ENCODE results near the gene PLK5. TPM values are rescaled to one million over a fixed set of nuclear protein-coding genes. Genes with fewer than 3 reads are reported as not detected.

PLK5 gene
- total RNA-seq, 1 donor from 2014 or later: 0.09 TPM

DNA sequence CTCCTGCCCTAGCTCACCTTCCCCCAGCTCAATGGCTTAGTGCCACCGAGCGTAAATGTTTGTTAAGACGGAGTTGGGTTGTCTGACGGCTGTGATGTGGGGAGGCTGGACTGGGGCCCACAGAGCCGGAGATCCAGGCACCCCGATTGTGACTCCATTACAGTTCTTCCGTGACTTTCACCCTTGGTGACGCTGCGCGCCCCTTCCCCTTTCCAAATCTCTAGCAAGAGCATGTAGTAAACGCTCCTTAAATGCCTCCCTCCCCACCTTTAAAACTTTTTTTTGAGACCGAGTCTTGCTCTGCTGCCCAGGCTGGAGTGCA is 32.1 kb upstream of the PLK5 start:
- peak overlapping the region; percentile 91 for H3K4me2 ChIP-seq (ENCODE audit: low read length)
- no peaks in the 10 kb centered on the region for H4K20me1 ChIP-seq (ENCODE audit: insufficient read depth, low read length)
- Mint-ChIP-seq H3K27me3 (ENCODE audit: low read depth, unreplicated experiment) (peaks cover 14% of the 10 kb centered on the region), H3K27ac (ENCODE audit: unreplicated experiment) (no peak overlapping the region), H3K4me1 (ENCODE audit: low read depth, unreplicated experiment) (peaks cover 3% of the 10 kb centered on the region), H3K9me3 (ENCODE audit: unreplicated experiment) (no peaks in the 10 kb centered on the region), H3K36me3 (ENCODE audit: low read depth, unreplicated experiment) (peaks cover 2% of the 10 kb centered on the region), H3K4me3 (ENCODE audit: unreplicated experiment) (peak overlapping the region; percentile 79)
- TF ChIP-seq, protein P1, sequence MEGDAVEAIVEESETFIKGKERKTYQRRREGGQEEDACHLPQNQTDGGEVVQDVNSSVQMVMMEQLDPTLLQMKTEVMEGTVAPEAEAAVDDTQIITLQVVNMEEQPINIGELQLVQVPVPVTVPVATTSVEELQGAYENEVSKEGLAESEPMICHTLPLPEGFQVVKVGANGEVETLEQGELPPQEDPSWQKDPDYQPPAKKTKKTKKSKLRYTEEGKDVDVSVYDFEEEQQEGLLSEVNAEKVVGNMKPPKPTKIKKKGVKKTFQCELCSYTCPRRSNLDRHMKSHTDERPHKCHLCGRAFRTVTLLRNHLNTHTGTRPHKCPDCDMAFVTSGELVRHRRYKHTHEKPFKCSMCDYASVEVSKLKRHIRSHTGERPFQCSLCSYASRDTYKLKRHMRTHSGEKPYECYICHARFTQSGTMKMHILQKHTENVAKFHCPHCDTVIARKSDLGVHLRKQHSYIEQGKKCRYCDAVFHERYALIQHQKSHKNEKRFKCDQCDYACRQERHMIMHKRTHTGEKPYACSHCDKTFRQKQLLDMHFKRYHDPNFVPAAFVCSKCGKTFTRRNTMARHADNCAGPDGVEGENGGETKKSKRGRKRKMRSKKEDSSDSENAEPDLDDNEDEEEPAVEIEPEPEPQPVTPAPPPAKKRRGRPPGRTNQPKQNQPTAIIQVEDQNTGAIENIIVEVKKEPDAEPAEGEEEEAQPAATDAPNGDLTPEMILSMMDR (IDR thresholded peaks at IDR 0.05; ENCODE audit: insufficient read depth, low read depth, low read length): no peak
- no peak for TF ChIP-seq EZH2 (IDR thresholded peaks at IDR 0.05; ENCODE audit: insufficient read depth, low read length)
- no peaks in the 10 kb centered on the region for H3K79me2 ChIP-seq (ENCODE audit: insufficient read depth, low read length)
- no peak overlapping the region for H3K27ac ChIP-seq (ENCODE audit: low read depth, low read length)
- FAIRE-seq (no peak), DNase-seq (ENCODE audit: low read depth) (no peak)
- H3K9ac ChIP-seq (ENCODE audit: low read length): peak overlapping the region; percentile 18
- H3K36me3 ChIP-seq (ENCODE audit: insufficient read depth, low read length): no peaks in the 10 kb centered on the region
- no peaks in the 10 kb centered on the region for H3K9me3 ChIP-seq (ENCODE audit: insufficient read depth, low read depth, low read length)
- H3K27me3 ChIP-seq (ENCODE audit: insufficient read depth, low read length): peaks cover 5% of the 10 kb centered on the region
- no peak overlapping the region for H3K4me3 ChIP-seq (ENCODE audit: insufficient read depth, low read depth, low read length)
- H2AFZ ChIP-seq (ENCODE audit: low read depth, low read length): no peak overlapping the region
- peaks cover 15% of the 10 kb centered on the region for H3K4me1 ChIP-seq (ENCODE audit: insufficient read depth, low read length)

DNA sequence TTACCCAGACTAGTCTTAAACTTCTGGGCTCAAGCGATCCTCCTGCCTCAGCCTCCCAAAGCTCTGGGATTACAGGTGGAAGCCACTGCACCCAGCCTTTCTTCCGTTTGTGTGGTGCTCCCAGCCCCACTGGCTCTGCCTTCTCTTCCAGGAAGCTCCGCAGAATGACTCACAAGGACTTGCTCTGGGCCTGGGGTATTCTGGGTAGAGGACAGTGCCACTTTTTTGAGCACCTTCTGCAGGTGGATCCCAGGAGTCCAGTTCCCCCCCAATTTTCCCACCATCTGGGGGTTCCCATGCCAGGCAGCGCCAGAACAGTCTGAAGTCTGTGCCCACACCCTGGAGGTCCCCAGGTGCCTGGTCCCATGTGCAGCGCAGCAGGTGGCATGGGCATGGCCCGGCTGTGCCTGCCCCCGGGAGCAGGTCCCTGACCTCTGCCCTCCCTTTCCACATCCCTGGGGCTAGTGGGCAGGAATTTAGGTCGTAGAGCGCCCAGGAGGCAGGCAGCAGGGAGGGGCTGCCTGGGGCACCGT is 31.3 kb upstream of the PLK5 start:
- no peaks in the 10 kb centered on the region for H3K9me3 Mint-ChIP-seq (ENCODE audit: unreplicated experiment)
- Histone ChIP-seq H4K20me1 (ENCODE audit: insufficient read depth, low read length) (no peaks in the 10 kb centered on the region), H3K9ac (ENCODE audit: low read length) (no peak overlapping the region), H3K27me3 (ENCODE audit: insufficient read depth, low read length) (peaks cover 5% of the 10 kb centered on the region), H2AFZ (ENCODE audit: low read depth, low read length) (no peak overlapping the region), H3K9me3 (ENCODE audit: insufficient read depth, low read depth, low read length) (no peaks in the 10 kb centered on the region), H3K79me2 (ENCODE audit: insufficient read depth, low read length) (no peaks in the 10 kb centered on the region), H3K4me2 (ENCODE audit: low read length) (no peak overlapping the region), H3K4me3 (ENCODE audit: insufficient read depth, low read depth, low read length) (no peak overlapping the region), H3K27ac (ENCODE audit: low read depth, low read length) (no peak overlapping the region), H3K36me3 (ENCODE audit: insufficient read depth, low read length) (no peaks in the 10 kb centered on the region), H3K4me1 (ENCODE audit: insufficient read depth, low read length) (peaks cover 15% of the 10 kb centered on the region)
- no peak for DNase-seq (ENCODE audit: low read depth)
- TF ChIP-seq, protein P1 (IDR thresholded peaks at IDR 0.05; ENCODE audit: insufficient read depth, low read depth, low read length): no peak
- TF ChIP-seq EZH2 (IDR thresholded peaks at IDR 0.05; ENCODE audit: insufficient read depth, low read length): no peak
- peaks cover 3% of the 10 kb centered on the region for H3K4me1 Mint-ChIP-seq (ENCODE audit: low read depth, unreplicated experiment)
- no peak overlapping the region for H3K27ac Mint-ChIP-seq (ENCODE audit: unreplicated experiment)
- H3K4me3 Mint-ChIP-seq (ENCODE audit: unreplicated experiment): peak overlapping the region; percentile 27
- FAIRE-seq: no peak
- peaks cover 15% of the 10 kb centered on the region for H3K27me3 Mint-ChIP-seq (ENCODE audit: low read depth, unreplicated experiment)
- H3K36me3 Mint-ChIP-seq (ENCODE audit: low read depth, unreplicated experiment): peaks cover 2% of the 10 kb centered on the region

DNA sequence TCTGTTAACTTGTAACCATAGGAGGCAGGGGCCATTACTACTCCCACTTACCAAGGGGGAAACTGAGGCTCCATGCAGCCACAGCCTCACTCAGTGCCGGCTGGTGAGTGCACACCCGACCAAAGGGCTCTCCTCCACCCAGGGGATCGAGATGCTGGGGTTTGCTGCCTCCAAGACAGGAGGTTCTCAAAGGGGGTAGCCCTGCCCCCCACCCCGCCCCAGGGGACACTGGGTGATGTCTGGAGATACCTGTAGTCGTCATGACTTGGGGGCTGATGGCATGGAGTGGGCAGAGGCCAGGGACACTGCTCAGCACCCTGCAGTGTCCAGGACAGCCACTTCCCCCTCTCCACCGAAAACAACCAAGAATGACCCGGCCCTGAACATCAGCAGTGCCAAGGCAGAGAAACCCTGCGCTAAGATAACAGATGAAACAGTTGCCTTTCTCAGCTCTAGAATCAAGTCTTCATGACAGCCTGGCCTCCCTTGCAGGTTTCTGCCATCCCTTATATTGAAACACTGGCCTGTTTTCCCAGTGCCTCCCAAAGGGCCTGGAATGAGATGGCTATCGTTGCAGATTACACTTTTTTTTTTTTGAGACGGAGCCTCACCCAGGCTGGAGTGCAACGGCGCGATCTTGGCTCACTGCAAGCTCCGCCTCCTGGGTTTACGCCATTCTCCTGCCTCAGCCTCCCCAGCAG is 29.6 kb upstream of the PLK5 start:
- H3K36me3 Mint-ChIP-seq (ENCODE audit: low read depth, unreplicated experiment): peaks cover 2% of the 10 kb centered on the region
- TF ChIP-seq EZH2 (IDR thresholded peaks at IDR 0.05; ENCODE audit: insufficient read depth, low read length): no peak
- TF ChIP-seq, protein P1 (IDR thresholded peaks at IDR 0.05; ENCODE audit: insufficient read depth, low read depth, low read length): no peak
- H2AFZ ChIP-seq (ENCODE audit: low read depth, low read length): no peak overlapping the region
- no peaks in the 10 kb centered on the region for H3K36me3 ChIP-seq (ENCODE audit: insufficient read depth, low read length)
- H3K27me3 Mint-ChIP-seq (ENCODE audit: low read depth, unreplicated experiment): peaks cover 15% of the 10 kb centered on the region
- H3K27me3 ChIP-seq (ENCODE audit: insufficient read depth, low read length): peaks cover 5% of the 10 kb centered on the region
- no peaks in the 10 kb centered on the region for H3K79me2 ChIP-seq (ENCODE audit: insufficient read depth, low read length)
- no peak overlapping the region for H3K4me3 ChIP-seq (ENCODE audit: insufficient read depth, low read depth, low read length)
- no peak overlapping the region for H3K4me3 Mint-ChIP-seq (ENCODE audit: unreplicated experiment)
- no peak overlapping the region for H3K9ac ChIP-seq (ENCODE audit: low read length)
- H3K4me2 ChIP-seq (ENCODE audit: low read length): no peak overlapping the region
- no peak overlapping the region for H3K27ac Mint-ChIP-seq (ENCODE audit: unreplicated experiment)
- H4K20me1 ChIP-seq (ENCODE audit: insufficient read depth, low read length): no peaks in the 10 kb centered on the region
- H3K9me3 ChIP-seq (ENCODE audit: insufficient read depth, low read depth, low read length): no peaks in the 10 kb centered on the region
- FAIRE-seq: no peak
- peaks cover 15% of the 10 kb centered on the region for H3K4me1 ChIP-seq (ENCODE audit: insufficient read depth, low read length)
- peaks cover 3% of the 10 kb centered on the region for H3K4me1 Mint-ChIP-seq (ENCODE audit: low read depth, unreplicated experiment)
- DNase-seq (ENCODE audit: low read depth): no peak
- H3K27ac ChIP-seq (ENCODE audit: low read depth, low read length): no peak overlapping the region
- H3K9me3 Mint-ChIP-seq (ENCODE audit: unreplicated experiment): no peaks in the 10 kb centered on the region

All from astrocyte (in vitro differentiated cells and primary cell).